DND-41 (cell line): ENCODE measurements around the gene GOLGA1.

Experiments used
- ATAC-seq: fragments of 200-7000 bp; cut with Tn5 transposase; 3 replicates; pipeline ENCODE4 v1.9.1; 2021; ENCODE audit warnings: low read depth; ENCODE audit not compliant: insufficient read depth
- DNase-seq: peaks from one replicate; pipeline ENCODE4 v3.0.0-alpha.2; 2020
- H2AFZ ChIP-seq: 2 replicates; pipeline ENCODE4 v1.6.0; 2012; ENCODE audit warnings: low read depth, low read length
- H3K27ac ChIP-seq: 2 replicates; pipeline ENCODE4 v1.5.1; 2012; ENCODE audit warnings: low read length, inconsistent platforms
- H3K27me3 ChIP-seq: fragments of 200-600 bp; sonication (generic); 2 replicates; pipeline ENCODE4 v1.6.0; 2012; ENCODE audit warnings: low read length, mild to moderate bottlenecking, inconsistent platforms; ENCODE audit not compliant: insufficient read depth, poor library complexity
- H3K36me3 ChIP-seq: 2 replicates; pipeline ENCODE4 v1.5.1; 2012; ENCODE audit warnings: low read length, inconsistent platforms; ENCODE audit not compliant: insufficient read depth
- H3K4me1 ChIP-seq: 2 replicates; pipeline ENCODE4 v1.5.1; 2012; ENCODE audit warnings: mild to moderate bottlenecking, low read length; ENCODE audit not compliant: insufficient read depth
- H3K4me2 ChIP-seq: 2 replicates; pipeline ENCODE4 v1.6.0; 2012; ENCODE audit warnings: mild to moderate bottlenecking, moderate library complexity, low read length, inconsistent platforms; ENCODE audit not compliant: insufficient read depth
- H3K4me3 ChIP-seq, 2 experiments: fragments of 200-600 bp in 1 of 2; shearing (Covaris generic) in 1 of 2; 2 replicates each; pipeline ENCODE4 v1.5.1; 2012 to 2016; ENCODE audit warnings: inconsistent platforms in 2 of 2, low read length in 2 of 2, mild to moderate bottlenecking in 2 of 2, low read depth in 1 of 2, moderate library complexity in 1 of 2
- H3K79me2 ChIP-seq: 2 replicates; pipeline ENCODE4 v1.6.0; 2012; ENCODE audit warnings: low read length, inconsistent platforms; ENCODE audit not compliant: insufficient read depth
- H3K9ac ChIP-seq: 2 replicates; pipeline ENCODE4 v1.6.0; 2012; ENCODE audit warnings: low read depth, mild to moderate bottlenecking, inconsistent platforms, low read length, moderate library complexity
- H3K9me3 ChIP-seq: 2 replicates; pipeline ENCODE4 v1.5.1; 2012; ENCODE audit warnings: low read length, moderate library complexity, mild to moderate bottlenecking, inconsistent platforms; ENCODE audit not compliant: insufficient read depth, severe bottlenecking
- H4K20me1 ChIP-seq: 2 replicates; pipeline ENCODE4 v1.6.0; 2012; ENCODE audit warnings: low read length; ENCODE audit not compliant: insufficient read depth
- CTCF ChIP-seq: IDR thresholded peaks from 2 replicates; pipeline ENCODE4 v1.5.1; 2012; ENCODE audit warnings: borderline replicate concordance, low read length, moderate library complexity, mild to moderate bottlenecking; ENCODE audit not compliant: poor library complexity, severe bottlenecking; ENCODE audit errors: extremely low read depth
- EZH2 ChIP-seq: IDR thresholded peaks from 3 replicates; pipeline ENCODE4 v1.6.1; 2012; ENCODE audit warnings: borderline replicate concordance, low read depth, mild to moderate bottlenecking, moderate library complexity, low read length, inconsistent platforms; ENCODE audit not compliant: severe bottlenecking

The GOLGA1 gene

GRCh38 chr9:124886461-124886860 lies 54.4 kb downstream of the GOLGA1 start:
- no peak overlapping the region for H3K4me3 ChIP-seq
- no peak overlapping the region for H3K27ac ChIP-seq
- no peak for DNase-seq
- no peak overlapping the region for H3K9ac ChIP-seq
- peaks cover 68% of the 10 kb centered on the region for H3K36me3 ChIP-seq
- no peaks in the 10 kb centered on the region for H3K79me2 ChIP-seq
- TF ChIP-seq CTCF (no peak), EZH2 (no peak)
- H3K27me3 ChIP-seq: no peaks in the 10 kb centered on the region
- no peak overlapping the region for H3K4me2 ChIP-seq
- H3K9me3 ChIP-seq: no peaks in the 10 kb centered on the region
- H4K20me1 ChIP-seq: no peaks in the 10 kb centered on the region
- ATAC-seq: no peak
- H3K4me1 ChIP-seq: no peaks in the 10 kb centered on the region
- no peak overlapping the region for H2AFZ ChIP-seq

DNA sequence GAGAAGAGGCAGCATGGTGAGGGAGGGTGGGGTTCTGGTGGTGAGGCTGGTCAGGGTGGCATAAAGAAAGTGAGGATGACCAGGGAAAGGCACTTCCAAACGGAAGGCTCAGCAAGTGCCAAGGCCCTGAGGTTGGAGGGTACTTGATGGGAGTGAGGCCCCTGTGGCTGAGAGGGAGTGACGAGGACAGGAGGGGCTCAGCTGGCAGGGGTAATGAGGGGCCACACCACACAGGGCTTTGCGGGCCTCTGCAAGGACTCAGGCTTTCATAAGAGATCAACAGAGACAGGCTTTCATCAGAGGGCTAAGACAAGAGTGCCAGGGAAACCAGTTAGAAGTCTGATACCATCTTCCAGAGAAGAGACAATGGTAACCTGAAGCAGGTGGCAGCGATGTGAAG lies 55.3 kb downstream of the GOLGA1 start:
- no peaks in the 10 kb centered on the region for H3K79me2 ChIP-seq
- TF ChIP-seq CTCF (no peak), EZH2 (no peak)
- H3K27me3 ChIP-seq: no peaks in the 10 kb centered on the region
- H3K36me3 ChIP-seq: peaks cover 65% of the 10 kb centered on the region
- no peak overlapping the region for H3K9ac ChIP-seq
- no peak overlapping the region for H3K4me2 ChIP-seq
- no peak overlapping the region for H3K4me3 ChIP-seq
- H4K20me1 ChIP-seq: no peaks in the 10 kb centered on the region
- no peak overlapping the region for H3K27ac ChIP-seq
- DNase-seq (no peak), ATAC-seq (no peak)
- no peak overlapping the region for H2AFZ ChIP-seq
- no peaks in the 10 kb centered on the region for H3K9me3 ChIP-seq
- no peaks in the 10 kb centered on the region for H3K4me1 ChIP-seq

DNA sequence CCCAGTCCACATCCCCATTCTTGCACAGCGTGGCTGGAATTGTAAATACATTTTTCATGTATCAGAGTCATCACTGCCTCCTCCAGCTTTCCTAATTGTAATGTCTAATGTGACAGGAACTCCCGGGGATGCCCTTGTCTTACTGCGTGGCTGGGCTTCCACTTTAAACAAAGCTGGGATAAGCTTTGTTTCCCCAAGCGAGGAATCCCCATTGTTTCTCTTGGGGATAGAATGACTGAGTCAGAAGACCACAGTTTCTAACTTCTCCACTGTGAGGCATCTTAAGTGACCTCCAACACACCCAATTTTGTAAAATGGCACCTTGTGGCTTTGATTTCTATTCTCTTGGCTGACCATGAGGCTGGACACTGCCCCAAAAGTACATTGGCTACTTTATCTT lies 56.5 kb downstream of the GOLGA1 start:
- H3K36me3 ChIP-seq: peaks cover 57% of the 10 kb centered on the region
- ATAC-seq: no peak

More for the DNA sequence above, 56.5 kb downstream of the GOLGA1 start:
- no peaks in the 10 kb centered on the region for H3K79me2 ChIP-seq
- H3K27ac ChIP-seq: no peak overlapping the region
- H3K4me3 ChIP-seq: no peak overlapping the region
- H3K27me3 ChIP-seq: no peaks in the 10 kb centered on the region
- no peaks in the 10 kb centered on the region for H4K20me1 ChIP-seq
- no peaks in the 10 kb centered on the region for H3K4me1 ChIP-seq
- no peak for TF ChIP-seq CTCF
- no peak for TF ChIP-seq EZH2
- H3K9ac ChIP-seq: no peak overlapping the region
- no peaks in the 10 kb centered on the region for H3K9me3 ChIP-seq
- no peak for DNase-seq
- no peak overlapping the region for H2AFZ ChIP-seq
- H3K4me2 ChIP-seq: no peak overlapping the region
